AG04450 (cell line): ENCODE data around the gene SYNGR2. TPM values are rescaled to one million over a fixed set of nuclear protein-coding genes. Genes with fewer than 3 reads are reported as not detected.
A peak's percentile ranks its signal among the peaks of the same experiment; 100 is the strongest.

ENCODE experiments used
- CTCF ChIA-PET: fragments of 300-600, 350-600 bp; formaldehyde crosslinking; extraction: SDS; loops from one replicate; lab custom pipeline; 2022; ENCODE audit warnings: antibody characterized with exemption, inconsistent platforms; lab: Charles Lee
- POLR2A ChIA-PET: fragments of 350-600 bp; formaldehyde crosslinking; extraction: SDS; loops from one replicate; lab custom pipeline; 2021; ENCODE audit warnings: antibody characterized with exemption, inconsistent platforms; lab: Yijun Ruan, JAX
- DNase-seq: peaks from one replicate; pipeline ENCODE4 v3.0.0-alpha.2; 2011; ENCODE audit warnings: low read depth, low spot score
- H3K27ac ChIP-seq: one replicate; pipeline ENCODE4 v1.5.1; 2012; ENCODE audit warnings: low read depth, low read length, control low read depth
- H3K27me3 ChIP-seq: one replicate; pipeline ENCODE4 v1.6.0; 2012; ENCODE audit warnings: low read length; ENCODE audit not compliant: control insufficient read depth, insufficient read depth
- H3K4me3 ChIP-seq: 2 replicates; pipeline ENCODE4 v1.5.1; 2011; ENCODE audit warnings: mild to moderate bottlenecking, low read depth, low read length, control low read depth
- H3K9me3 ChIP-seq: 2 replicates; pipeline ENCODE4 v1.5.1; 2012; ENCODE audit warnings: low read length; ENCODE audit not compliant: control insufficient read depth, insufficient read depth
- polyA plus RNA-seq: library from polyadenylated mRNA; depleted of rRNA; stranded (reverse); fragments of >200 nt; gene quantifications from 2 replicates; pipeline ENCODE4 v1.2.3, GENCODE V29; 2011
- TF ChIP-seq, protein P1 (sequence below): IDR thresholded peaks from 2 replicates; pipeline ENCODE4 v1.5.1; 2011; ENCODE audit warnings: low read depth, low read length, control low read depth, inconsistent platforms

SYNGR2 gene
- polyA plus RNA-seq, 1 experiment: 26.7 TPM

DNA sequence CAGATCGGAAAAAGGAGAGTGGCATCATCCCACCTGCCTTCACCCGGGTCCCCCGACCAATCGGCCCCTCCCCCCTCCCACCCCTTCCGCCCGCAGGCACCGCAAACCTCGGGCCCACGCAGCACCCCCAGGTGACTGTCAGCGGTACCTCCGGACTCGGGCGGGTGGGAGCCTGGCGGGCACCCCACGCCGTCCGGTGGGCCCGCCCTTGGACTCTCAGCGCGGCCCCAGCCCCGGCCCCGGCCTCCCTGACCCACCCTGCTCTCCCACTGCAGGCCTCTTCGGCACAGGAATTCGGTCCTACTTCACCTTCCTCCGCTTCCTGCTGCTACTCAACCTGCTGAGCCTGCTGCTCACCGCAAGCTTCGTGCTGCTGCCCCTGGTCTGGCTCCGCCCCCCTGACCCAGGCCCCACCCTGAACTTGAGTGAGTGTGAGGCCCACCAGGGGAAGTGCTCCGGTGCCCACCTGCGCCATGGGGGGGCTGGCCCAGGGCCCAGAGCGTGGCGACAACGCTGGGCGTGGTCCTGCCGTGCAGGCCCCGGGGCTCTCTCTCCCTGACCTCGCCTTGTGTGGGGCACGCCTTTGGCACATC lies 36.2 kb upstream of the SYNGR2 start:
- Histone ChIP-seq H3K27me3 (peaks cover 45% of the 10 kb centered on the region), H3K9me3 (peaks cover 4% of the 10 kb centered on the region; the same call in 1 of the 2 replicates), H3K4me3 (no peak overlapping the region), H3K27ac (no peak overlapping the region)
- TF ChIP-seq, protein P1, sequence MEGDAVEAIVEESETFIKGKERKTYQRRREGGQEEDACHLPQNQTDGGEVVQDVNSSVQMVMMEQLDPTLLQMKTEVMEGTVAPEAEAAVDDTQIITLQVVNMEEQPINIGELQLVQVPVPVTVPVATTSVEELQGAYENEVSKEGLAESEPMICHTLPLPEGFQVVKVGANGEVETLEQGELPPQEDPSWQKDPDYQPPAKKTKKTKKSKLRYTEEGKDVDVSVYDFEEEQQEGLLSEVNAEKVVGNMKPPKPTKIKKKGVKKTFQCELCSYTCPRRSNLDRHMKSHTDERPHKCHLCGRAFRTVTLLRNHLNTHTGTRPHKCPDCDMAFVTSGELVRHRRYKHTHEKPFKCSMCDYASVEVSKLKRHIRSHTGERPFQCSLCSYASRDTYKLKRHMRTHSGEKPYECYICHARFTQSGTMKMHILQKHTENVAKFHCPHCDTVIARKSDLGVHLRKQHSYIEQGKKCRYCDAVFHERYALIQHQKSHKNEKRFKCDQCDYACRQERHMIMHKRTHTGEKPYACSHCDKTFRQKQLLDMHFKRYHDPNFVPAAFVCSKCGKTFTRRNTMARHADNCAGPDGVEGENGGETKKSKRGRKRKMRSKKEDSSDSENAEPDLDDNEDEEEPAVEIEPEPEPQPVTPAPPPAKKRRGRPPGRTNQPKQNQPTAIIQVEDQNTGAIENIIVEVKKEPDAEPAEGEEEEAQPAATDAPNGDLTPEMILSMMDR: no peak
- ChIA-PET CTCF (no interaction called here), POLR2A (no interaction called here)
- DNase-seq: no peak

DNA sequence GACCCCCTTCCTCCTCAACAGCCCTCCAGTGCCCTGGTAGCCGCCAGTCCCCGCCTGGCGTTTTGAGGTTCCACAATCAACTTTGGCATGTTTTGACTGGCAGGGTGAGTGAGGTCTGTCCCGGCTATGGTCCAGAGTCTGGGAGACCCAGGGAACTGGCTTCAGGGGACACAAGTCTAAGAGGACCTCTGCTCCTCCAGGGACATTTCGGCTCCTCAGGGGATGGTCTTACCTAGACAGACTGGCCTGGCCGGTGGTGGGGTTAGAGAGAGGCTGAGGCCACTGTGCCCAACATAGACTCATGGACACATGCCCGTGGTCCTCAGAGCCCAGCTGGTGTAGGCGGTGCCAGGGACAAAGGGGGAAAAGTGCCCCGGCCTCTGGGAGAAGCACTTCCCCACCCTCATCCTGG lies 35.6 kb upstream of the SYNGR2 start:
- CTCF ChIA-PET: no interaction called here
- H3K27ac ChIP-seq: no peak overlapping the region
- H3K4me3 ChIP-seq: no peak overlapping the region
- DNase-seq: no peak
- peaks cover 4% of the 10 kb centered on the region; the same call in 1 of the 2 replicates for H3K9me3 ChIP-seq
- TF ChIP-seq, protein P1: no peak
- H3K27me3 ChIP-seq: peaks cover 39% of the 10 kb centered on the region
- POLR2A ChIA-PET: no interaction called here

DNA sequence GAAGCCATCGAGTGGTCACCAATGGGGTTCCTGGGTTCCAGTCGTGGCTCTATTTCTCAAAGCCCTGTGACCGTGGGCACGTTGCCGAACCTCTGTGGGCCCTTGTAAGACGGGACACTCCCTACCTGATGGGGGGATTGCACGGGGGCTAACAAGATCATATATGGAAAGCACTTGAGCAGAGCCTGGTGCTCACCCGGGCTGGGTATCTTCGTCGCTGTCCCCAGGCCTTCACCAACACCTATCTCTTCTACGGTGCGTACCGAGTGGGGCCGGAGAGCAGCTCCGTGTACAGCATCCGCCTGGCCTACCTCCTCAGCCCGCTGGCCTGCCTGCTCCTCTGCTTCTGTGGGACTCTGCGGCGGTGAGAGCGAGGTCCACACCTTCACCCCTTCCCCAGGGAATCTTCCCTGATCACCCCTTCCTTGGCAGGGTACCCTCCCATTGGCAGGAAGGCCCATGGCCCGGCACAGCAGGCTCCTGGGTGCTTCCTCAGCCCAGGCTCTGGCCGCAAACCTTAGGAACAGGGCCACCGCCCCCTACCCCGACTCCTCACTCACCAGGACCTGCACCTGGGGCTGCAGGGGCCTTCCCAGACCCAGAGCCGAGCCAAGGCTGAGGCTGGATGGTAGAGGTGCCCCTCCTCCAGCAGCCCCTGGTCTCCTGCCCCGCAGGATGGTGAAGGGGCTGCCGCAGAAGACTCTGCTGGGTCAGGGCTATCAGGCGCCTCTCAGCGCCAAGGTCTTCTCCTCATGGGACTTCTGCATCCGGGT lies 35.0 kb upstream of the SYNGR2 start:
- H3K9me3 ChIP-seq: peaks cover 4% of the 10 kb centered on the region; the same call in 1 of the 2 replicates
- DNase-seq: no peak
- no peak overlapping the region for H3K27ac ChIP-seq
- no peak overlapping the region for H3K4me3 ChIP-seq
- TF ChIP-seq, protein P1: no peak
- POLR2A ChIA-PET: no interaction called here
- CTCF ChIA-PET: no interaction called here
- H3K27me3 ChIP-seq: peaks cover 35% of the 10 kb centered on the region

DNA sequence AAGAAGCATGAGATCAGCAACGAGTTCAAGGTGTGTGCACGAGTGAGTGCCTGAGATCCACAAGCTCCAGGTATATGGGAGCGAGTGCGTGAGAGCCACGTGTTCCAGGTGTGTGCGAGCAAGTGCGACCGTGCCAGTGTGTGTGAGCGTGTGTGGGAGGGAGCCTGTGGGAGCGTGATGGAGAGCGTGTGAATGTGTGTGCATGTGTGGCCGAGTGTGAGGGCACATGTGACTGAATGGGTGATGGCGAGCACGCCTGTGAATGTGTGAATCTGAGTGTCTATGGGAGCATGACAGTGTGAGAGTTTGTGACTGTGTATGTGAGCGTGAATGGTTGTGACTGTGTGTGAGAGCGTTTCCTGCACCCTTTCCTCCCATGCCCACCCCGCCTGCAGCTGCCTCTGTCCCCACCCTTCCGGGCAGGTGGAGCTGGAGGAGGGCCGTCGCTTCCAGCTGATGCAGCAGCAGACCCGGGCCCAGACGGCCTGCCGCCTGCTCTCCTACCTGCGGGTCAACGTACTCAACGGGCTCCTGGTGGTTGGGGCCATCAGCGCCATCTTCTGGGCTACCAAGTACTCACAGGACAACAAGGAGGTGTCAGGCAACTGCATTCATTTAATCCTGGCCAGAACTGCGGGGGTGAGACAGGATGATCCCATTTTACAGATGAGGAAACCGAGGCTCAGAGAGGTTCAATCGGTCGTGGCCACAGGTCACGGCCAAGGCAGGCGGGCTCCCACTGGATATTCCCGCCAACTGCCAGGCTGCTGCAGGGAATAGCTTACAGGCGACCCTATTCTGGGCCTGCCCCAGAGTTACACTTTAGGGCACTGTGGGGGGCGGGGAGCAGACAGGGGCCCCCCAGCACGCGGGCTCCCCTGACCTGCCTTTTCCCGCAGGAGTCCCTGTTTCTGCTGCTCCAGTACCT lies 34.1 kb upstream of the SYNGR2 start:
- CTCF ChIA-PET: interaction anchor here (0.9 kb wide), 2 partner anchors 114 to 115 kb away, joined by 3 read pairs; no protein-coding TSS in a partner anchor
- peaks cover 35% of the 10 kb centered on the region for H3K27me3 ChIP-seq
- POLR2A ChIA-PET: no interaction called here
- DNase-seq: no peak
- no peak overlapping the region for H3K4me3 ChIP-seq
- peaks cover 4% of the 10 kb centered on the region; the same call in 1 of the 2 replicates for H3K9me3 ChIP-seq
- TF ChIP-seq, protein P1: peak; percentile 46
- no peak overlapping the region for H3K27ac ChIP-seq
